GM18502 (cell line): ENCODE measurements around the gene ST3GAL3.

ENCODE experiments used
- ATAC-seq: cut with Tn5 transposase; IDR thresholded peaks from one replicate; pipeline ENCODE4 v1.9.1; 2021; ENCODE audit warnings: mild to moderate bottlenecking; ENCODE audit not compliant: unreplicated experiment, poor library complexity

ST3GAL3 gene

GRCh38 chr1:43783096-43783670 is 75.8 kb downstream of the ST3GAL3 start:
- no peak for ATAC-seq

DNA sequence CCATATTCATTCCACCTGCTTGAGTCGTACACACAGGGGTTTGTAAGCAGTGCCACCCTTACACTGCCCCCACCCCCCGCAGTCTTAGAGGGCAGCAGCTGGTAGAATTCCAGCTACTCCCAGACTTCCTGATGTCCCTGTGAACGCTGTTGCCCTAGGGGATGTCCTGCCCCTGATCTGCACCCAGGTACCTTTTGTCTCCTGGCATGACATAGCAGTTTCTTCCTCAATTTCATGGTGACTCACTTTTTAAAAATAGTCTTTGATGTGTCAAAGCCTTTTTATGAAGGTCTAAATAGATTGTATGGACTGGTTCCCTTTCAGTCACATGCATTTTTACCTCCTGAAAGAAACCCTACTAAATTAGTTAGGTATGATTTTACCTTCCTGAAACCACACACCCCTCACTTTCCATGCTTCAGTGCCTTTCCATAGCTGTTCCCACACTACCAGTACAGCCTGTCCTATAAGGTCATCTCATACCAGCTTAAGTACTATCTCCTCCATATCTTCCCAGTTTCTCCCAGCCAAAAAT is 76.4 kb downstream of the ST3GAL3 start:
- ATAC-seq, result no peak

DNA sequence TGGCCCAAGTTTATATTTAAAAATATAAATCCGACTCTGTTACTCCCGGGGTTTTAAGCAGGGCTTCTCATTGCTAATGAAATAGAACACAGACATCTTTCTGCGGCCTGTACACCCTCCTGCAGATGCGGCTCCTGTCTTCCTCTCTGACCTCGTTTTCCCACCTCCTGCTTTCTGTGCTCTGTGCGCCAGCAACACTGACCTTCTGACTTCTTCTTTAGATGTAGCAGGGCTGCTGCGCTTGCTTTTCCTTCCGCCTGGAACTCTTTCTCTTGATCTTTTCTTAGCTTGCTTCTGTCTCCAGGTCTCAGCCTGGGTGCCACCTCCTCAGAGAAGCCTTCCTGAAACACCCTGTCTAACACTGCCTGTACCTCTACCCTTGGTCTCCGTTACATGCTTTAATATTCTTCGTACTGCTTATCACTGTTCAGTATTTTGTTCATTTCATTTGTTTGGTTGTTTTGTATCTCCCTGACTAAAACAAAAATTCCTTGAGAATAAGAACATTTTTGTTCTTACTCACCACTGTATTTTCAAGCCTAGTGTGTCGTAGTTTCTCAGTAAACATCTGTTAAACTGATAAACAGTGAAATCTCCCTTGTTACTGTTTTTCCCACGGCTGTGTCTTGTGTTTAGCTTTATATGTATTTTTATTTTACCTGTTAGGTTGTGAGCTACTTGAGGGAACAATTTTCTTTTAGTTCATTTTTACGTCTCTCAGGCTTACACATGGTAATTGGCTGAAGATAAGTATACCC is 79.0 kb downstream of the ST3GAL3 start:
- ATAC-seq, result no peak

DNA sequence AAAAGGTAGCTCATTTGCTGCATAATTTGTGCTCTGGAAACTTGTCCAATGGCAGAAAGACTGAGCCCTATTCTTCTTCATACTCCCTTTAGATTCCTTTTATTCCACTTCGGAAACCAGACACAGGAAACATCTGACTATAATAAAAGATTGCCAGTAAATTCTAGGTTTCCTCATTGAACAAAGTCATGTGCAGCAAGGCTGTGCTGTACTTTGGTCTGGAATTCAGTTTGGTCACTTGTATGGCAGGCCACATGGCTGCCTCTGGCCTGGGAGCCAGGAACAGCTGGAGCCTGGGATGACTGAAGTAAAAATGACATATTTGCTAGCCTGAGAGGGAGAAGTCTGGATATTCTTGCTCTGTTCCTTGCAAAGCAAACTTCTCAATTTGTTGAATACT is 79.6 kb downstream of the ST3GAL3 start:
- ATAC-seq, result no peak

DNA sequence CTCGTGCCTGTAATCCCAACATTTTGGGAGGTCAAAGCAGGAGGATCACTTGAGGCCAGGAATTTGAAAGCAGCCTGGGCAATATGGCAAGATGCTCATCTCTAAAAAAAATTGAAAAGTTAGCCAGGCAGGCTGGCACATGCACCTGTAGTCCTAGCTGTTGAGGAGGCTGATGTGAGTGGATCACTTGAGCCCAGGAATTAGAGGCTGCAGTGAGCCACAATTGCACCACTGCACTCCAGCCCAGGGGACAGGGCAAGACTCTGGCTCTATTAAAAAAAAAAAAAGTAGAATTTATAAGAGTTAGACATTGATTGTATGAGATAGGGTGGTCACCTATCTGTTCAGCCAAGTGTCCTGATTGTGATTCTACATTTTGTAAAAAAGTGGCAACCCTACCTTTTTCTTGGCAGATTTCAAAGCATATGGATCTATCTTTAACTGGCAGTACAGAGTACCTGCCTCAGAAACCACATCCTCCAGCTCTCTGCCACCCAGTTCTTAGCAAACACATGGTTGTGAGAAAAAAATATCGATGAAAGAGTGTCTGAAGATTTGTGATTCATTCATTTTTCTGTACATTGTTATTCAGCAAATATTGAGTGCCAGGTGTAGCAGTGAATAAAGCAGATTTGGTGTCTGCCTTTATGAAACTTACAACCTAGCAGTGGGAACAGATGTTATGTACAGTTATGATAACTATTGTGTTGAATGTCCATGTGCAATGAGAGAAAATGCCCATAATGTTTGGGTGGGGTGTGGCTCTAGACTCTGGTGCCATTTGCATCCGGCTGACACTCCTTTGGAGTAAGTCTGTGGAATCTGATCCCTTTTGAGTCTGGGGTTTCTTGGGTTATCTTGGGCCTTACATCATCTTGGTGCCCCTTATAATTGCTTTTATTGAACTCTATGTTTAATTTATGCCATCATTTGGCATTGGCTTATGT is 82.5 kb downstream of the ST3GAL3 start:
- no peak for ATAC-seq

GRCh38 chr1:43791243-43791642 is 83.9 kb downstream of the ST3GAL3 start:
- no peak for ATAC-seq

DNA sequence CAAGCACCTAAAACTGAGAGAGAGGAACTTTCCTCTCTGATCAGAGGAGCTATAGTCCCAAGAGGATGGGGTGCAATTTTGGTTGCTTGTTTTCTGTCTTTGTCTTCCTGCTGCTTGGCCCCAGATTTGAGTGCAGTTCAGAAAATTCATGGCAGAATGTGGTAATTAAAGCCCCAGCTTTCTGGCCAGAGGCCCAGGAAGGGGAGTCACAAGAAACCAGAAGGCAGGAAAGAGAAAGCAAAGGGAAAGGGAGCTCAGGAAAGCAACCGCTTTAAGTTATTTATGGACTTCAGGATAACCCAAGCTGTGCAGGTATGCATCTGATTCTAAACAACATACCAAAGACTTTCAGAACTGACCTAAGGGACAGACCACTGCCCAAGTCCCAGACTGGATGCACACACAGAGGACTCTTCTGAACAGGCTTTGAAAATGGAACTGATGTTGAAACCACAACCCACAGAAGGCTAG is 88.8 kb downstream of the ST3GAL3 start:
- ATAC-seq, result no peak

- ATAC-seq, result no peak
Observed at GRCh38 chr1:43797891-43798290, 90.6 kb downstream of the ST3GAL3 start.

GRCh38 chr1:43799656-43800635 is 92.6 kb downstream of the ST3GAL3 start:
- ATAC-seq, result no peak

DNA sequence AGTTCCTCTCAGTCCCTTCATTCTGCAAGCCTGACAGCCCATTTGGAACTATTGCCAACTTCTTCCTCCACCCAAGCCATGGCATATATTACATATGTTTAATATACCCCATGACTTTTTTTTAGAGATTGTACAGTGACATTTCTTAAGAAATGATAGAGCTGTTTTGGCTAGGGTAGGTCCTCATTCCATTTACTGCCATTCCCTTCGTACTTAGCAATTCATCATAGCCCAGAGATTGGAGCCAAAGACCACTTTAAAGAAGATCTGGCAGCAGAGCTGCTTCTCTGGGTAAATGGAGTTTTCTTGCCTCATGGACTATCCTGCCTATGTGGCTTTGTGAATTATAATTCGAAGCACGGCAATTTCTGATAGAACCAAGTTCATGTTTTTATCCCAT is 93.4 kb downstream of the ST3GAL3 start:
- ATAC-seq, result no peak

- ATAC-seq, result no peak
Observed at GRCh38 chr1:43801203-43801602, 93.9 kb downstream of the ST3GAL3 start.

- ATAC-seq, result no peak
Observed at GRCh38 chr1:43802356-43802980, 95.1 kb downstream of the ST3GAL3 start.

DNA sequence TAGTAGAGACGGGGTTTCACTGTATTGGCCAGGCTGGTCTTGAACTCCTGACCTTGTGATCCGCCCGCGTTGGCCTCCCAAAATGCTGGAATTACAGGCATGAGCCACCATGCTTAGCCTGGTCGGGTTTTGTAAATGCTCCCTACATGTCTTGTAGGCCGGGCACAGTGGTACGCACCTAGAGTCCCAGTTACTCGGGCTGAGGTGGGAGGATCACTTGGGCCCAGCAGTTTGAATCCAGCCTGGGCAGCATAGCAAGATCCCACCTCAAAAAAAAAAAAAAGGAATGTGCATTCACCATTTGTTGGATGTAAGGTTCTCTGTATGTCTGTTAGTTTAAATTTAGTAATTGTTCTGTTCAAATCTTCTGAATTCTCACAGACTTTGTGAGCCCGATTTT is 95.8 kb downstream of the ST3GAL3 start:
- ATAC-seq, result no peak

DNA sequence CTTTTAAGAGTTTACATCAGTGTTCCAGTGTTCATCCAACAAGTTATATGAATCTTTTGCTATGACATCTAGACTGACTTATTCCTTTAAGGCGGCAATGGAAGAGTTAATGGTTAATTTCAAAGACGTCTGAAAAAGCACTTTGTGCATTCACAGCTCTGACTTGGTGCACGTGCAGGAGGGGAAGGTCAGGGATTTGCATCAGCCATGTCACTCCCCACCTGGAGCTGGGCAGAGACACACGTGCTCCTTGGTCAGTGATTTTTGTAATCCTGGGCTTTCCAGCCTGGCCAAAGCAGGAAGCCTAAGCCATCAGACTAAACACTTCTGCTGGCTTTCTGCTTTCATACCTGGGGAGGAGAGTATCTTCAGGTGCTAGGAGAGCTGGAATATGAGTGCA is 96.3 kb downstream of the ST3GAL3 start:
- ATAC-seq, result no peak

DNA sequence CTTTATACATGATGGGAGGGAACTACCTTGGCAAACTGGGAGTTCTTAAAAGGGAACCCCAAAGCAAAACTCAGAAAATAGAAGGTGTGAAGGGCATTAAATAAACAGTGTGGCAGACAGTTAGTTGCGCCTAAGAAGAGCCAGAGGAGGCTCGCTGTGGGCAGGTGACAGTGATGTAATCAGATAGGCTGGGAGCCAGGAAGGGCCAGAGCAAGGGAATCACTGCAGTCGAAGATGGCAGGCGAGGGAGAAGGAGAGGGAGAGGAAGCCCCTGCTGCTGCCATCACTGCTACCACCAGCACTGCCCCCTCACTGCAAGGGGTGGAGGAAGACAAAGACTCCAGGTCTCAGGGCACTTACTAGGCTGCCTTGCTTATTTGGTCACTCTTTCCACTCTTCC is 97.2 kb downstream of the ST3GAL3 start:
- no peak for ATAC-seq

DNA sequence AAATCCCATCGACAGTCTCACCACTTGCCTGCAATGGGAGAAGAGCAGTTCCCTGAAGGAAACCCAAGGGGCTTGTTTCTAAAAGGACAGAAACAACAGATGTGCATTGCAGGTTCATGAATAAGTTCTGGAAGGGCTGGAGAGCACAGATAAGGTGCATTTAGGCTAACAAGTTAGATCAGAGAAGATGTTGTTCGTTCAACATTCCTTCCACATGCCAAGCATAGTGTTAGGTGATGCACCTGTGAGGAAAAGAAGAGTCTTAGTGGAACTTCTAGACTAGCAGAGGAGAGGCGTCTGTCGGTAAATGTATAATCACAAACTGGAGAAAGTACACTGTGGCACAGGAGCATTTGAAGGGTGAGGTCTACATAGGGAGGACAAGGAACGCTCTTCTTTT is 98.0 kb downstream of the ST3GAL3 start:
- no peak for ATAC-seq

- no peak for ATAC-seq
Observed at GRCh38 chr1:43806183-43806582, 98.8 kb downstream of the ST3GAL3 start.

GRCh38 chr1:43809097-43809673 is 101.8 kb downstream of the ST3GAL3 start:
- ATAC-seq, result no peak

DNA sequence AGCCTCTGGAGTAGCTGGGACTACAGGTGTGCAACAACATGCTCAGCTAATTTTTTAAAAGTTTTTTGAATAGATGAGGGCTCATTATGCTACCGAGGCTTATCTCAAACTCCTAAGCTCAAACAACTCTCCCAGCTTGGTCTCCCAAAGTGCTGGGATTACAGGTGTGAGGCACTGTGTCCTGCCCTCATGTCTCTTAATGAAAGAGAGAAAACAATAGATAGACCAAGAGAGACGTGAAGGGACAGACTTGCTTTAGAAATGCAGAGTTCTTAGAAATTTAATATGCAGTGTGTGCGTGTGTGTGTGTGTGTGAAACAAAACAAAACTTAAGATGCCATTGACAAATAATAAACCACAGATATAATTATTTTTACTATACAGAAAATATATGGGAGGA is 105.2 kb downstream of the ST3GAL3 start:
- no peak for ATAC-seq
